Superior temporal gyrus (tissue), 1 donor: ENCODE data around the gene DNAJC17.

Source experiments
- DNase-seq: peaks from one replicate; pipeline ENCODE4 v3.0.0-alpha.2; 2016; ENCODE audit errors: extremely low spot score

DNAJC17 gene

GRCh38 chr15:40807028-40807887 is at the start of gene DNAJC17, which contains the start of gene ZFYVE19:
Gene DNAJC17, minus strand, starts transcription at chr15:40807473. Its CDS starts 27 bp downstream, at chr15:40807446.
Gene ZFYVE19, plus strand, starts transcription at chr15:40807089. Its CDS starts 501 bp downstream, at chr15:40807590.
- DNase-seq, result peak; percentile 99

GRCh38 chr15:40856746-40857145 is 49.5 kb upstream of the DNAJC17 start:
- no peak for DNase-seq

- DNase-seq, result no peak
Measured at GRCh38 chr15:40855706-40856234, 48.5 kb upstream of the DNAJC17 start.

GRCh38 chr15:40854161-40854560 is 46.9 kb upstream of the DNAJC17 start:
- no peak for DNase-seq

- DNase-seq, result no peak
Measured at GRCh38 chr15:40853241-40853890, 46.1 kb upstream of the DNAJC17 start.

GRCh38 chr15:40852529-40852928 is 45.3 kb upstream of the DNAJC17 start:
- no peak for DNase-seq

GRCh38 chr15:40850576-40851112 is 43.4 kb upstream of the DNAJC17 start:
- DNase-seq, result no peak

GRCh38 chr15:40847223-40847961 is 40.1 kb upstream of the DNAJC17 start:
- DNase-seq, result no peak

- DNase-seq, result no peak
Measured at GRCh38 chr15:40846841-40847222, 39.6 kb upstream of the DNAJC17 start.

- no peak for DNase-seq
Measured at GRCh38 chr15:40845511-40846284, 38.4 kb upstream of the DNAJC17 start.

- no peak for DNase-seq
Measured at GRCh38 chr15:40845036-40845435, 37.8 kb upstream of the DNAJC17 start.

- DNase-seq, result no peak
Measured at GRCh38 chr15:40844696-40845030, 37.4 kb upstream of the DNAJC17 start.

GRCh38 chr15:40843885-40844695 is 36.8 kb upstream of the DNAJC17 start, which contains the start of gene SPINT1:
Gene SPINT1, plus strand, starts transcription at chr15:40844048. Its CDS starts 507 bp downstream, at chr15:40844555.
- DNase-seq, result no peak

- DNase-seq, result no peak
Measured at GRCh38 chr15:40843261-40843884, 36.1 kb upstream of the DNAJC17 start.

- DNase-seq, result no peak
Measured at GRCh38 chr15:40841741-40842140, 34.5 kb upstream of the DNAJC17 start.

GRCh38 chr15:40838756-40839155 is 31.5 kb upstream of the DNAJC17 start:
- no peak for DNase-seq

- DNase-seq, result no peak
Measured at GRCh38 chr15:40836020-40836419, 28.7 kb upstream of the DNAJC17 start.

- DNase-seq, result no peak
Measured at GRCh38 chr15:40832903-40833302, 25.6 kb upstream of the DNAJC17 start.

GRCh38 chr15:40831861-40832260 is 24.6 kb upstream of the DNAJC17 start:
- no peak for DNase-seq

- DNase-seq, result no peak
Measured at GRCh38 chr15:40830884-40831283, 23.6 kb upstream of the DNAJC17 start.
